SK-N-SH treated with all-trans-retinoic acid at 6 μM for 48 hours (cell line): ENCODE results near the gene ARHGAP10.
A peak's percentile ranks its signal among the peaks of the same experiment; 100 is the strongest.

Experiments
- ATAC-seq: fragments of 200-7000 bp; cut with Tn5 transposase; 3 replicates; pipeline ENCODE4 v1.9.1; 2020; ENCODE audit warnings: mild to moderate bottlenecking, moderate library complexity
- ARNTL ChIP-seq: fragments of 450-650 bp; formaldehyde crosslinking; IDR thresholded peaks from 2 replicates; pipeline ENCODE4 v1.5.0; 2020; ENCODE audit warnings: low read depth, mild to moderate bottlenecking, moderate library complexity, borderline replicate concordance
- CREB5 ChIP-seq: fragments of 250-450 bp; sonication (Bioruptor Pico); IDR thresholded peaks from 2 replicates; pipeline ENCODE4 v1.5.1; 2020; ENCODE audit warnings: low read depth, mild to moderate bottlenecking, moderate library complexity
- CSRNP3 ChIP-seq: fragments of 250-450 bp; sonication (Bioruptor Pico); IDR thresholded peaks from 2 replicates; pipeline ENCODE4 v1.5.1; 2021; ENCODE audit warnings: mild to moderate bottlenecking, moderate library complexity
- ESRRG ChIP-seq: fragments of 250-450 bp; sonication (Bioruptor Pico); IDR thresholded peaks from 2 replicates; pipeline ENCODE4 v1.6.1; 2021; ENCODE audit warnings: mild to moderate bottlenecking
- GLIS3 ChIP-seq: fragments of 250-450 bp; sonication (Bioruptor Pico); IDR thresholded peaks from 2 replicates; pipeline ENCODE4 v1.5.0; 2020; ENCODE audit warnings: mild to moderate bottlenecking, moderate library complexity
- ISL1 ChIP-seq: fragments of 250-450 bp; sonication (Bioruptor Pico); IDR thresholded peaks from 2 replicates; pipeline ENCODE4 v2.1.2; 2022; ENCODE audit warnings: mild to moderate bottlenecking, moderate library complexity
- OSR1 ChIP-seq: fragments of 250-450 bp; sonication (Bioruptor Pico); IDR thresholded peaks from 2 replicates; pipeline ENCODE4 v1.8.0; 2022; ENCODE audit warnings: moderate library complexity, mild to moderate bottlenecking, inconsistent platforms
- RARB ChIP-seq: fragments of 250-450 bp; sonication (Bioruptor Pico); IDR thresholded peaks from 2 replicates; pipeline ENCODE4 v1.8.0; 2021; ENCODE audit warnings: mild to moderate bottlenecking, moderate library complexity
- SNAI2 ChIP-seq: fragments of 250-450 bp; sonication (Bioruptor Pico); IDR thresholded peaks from 2 replicates; pipeline ENCODE4 v1.5.0; 2020; ENCODE audit warnings: mild to moderate bottlenecking, moderate library complexity
- TCF4 ChIP-seq: fragments of 250-450 bp; sonication (Bioruptor Pico); IDR thresholded peaks from 2 replicates; pipeline ENCODE4 v1.8.0; 2021; ENCODE audit warnings: mild to moderate bottlenecking, moderate library complexity, borderline replicate concordance
- TSHZ2 ChIP-seq: fragments of 250-450 bp; sonication (Bioruptor Pico); IDR thresholded peaks from 2 replicates; pipeline ENCODE4 v1.5.0; 2020; ENCODE audit warnings: mild to moderate bottlenecking, moderate library complexity
- ZC3H10 ChIP-seq: fragments of 250-450 bp; sonication (Bioruptor Pico); IDR thresholded peaks from 2 replicates; pipeline ENCODE4 v1.5.1; 2021; ENCODE audit warnings: mild to moderate bottlenecking, moderate library complexity
- ZFP3 ChIP-seq: fragments of 250-450 bp; sonication (Bioruptor Pico); IDR thresholded peaks from 2 replicates; pipeline ENCODE4 v1.5.0; 2020; ENCODE audit warnings: mild to moderate bottlenecking, moderate library complexity
- ZFP30 ChIP-seq: fragments of 450-650 bp; formaldehyde crosslinking; IDR thresholded peaks from 2 replicates; pipeline ENCODE4 v1.5.0; 2022; ENCODE audit warnings: mild to moderate bottlenecking, moderate library complexity
- ZNF565 ChIP-seq: fragments of 450-650 bp; formaldehyde crosslinking; conservative IDR thresholded peaks from 2 replicates; pipeline ENCODE4 v1.5.0; 2020; ENCODE audit warnings: low read depth, mild to moderate bottlenecking, moderate library complexity
- ZNF70 ChIP-seq: fragments of 450-650 bp; formaldehyde crosslinking; IDR thresholded peaks from 2 replicates; pipeline ENCODE4 v1.5.0; 2020; ENCODE audit warnings: mild to moderate bottlenecking, moderate library complexity
- ZNF8 ChIP-seq: fragments of 450-650 bp; formaldehyde crosslinking; IDR thresholded peaks from 2 replicates; pipeline ENCODE4 v1.5.0; 2020; ENCODE audit warnings: mild to moderate bottlenecking, moderate library complexity
- TF ChIP-seq, protein P1 (sequence below): fragments of 250-450 bp; sonication (Bioruptor Pico); IDR thresholded peaks from 2 replicates; pipeline ENCODE4 v1.8.0; 2020; ENCODE audit warnings: mild to moderate bottlenecking, moderate library complexity, borderline replicate concordance
- TF ChIP-seq, protein P2 (sequence below): fragments of 250-450 bp; sonication (Bioruptor Pico); IDR thresholded peaks from 2 replicates; pipeline ENCODE4 v1.8.0; 2021; ENCODE audit warnings: low read depth, mild to moderate bottlenecking, moderate library complexity, borderline replicate concordance

The ARHGAP10 gene

DNA sequence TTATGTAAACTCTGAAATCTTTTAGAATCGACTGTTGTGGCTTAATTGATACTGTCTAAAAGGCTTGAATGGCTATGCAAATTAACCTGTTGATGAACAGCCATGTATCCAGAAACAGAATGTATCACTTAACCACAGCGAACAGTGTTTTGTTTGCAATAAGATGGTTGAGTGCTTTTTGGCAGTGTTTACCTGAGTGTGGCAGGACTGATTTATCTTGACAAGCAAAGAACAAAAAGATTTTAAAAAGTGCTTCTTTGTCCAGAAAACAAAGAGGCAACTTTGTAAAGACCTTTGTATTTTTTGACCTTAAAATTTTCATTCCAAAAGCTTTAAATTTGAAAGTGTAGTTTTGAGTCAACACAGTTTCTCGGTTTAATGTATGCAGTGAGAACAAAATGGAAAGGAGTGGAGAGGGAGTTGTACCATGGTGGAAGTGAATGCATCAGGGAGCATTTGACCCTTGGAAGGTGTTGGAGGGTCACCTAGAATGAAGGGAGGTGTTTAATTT is 18.0 kb downstream of the ARHGAP10 start:
- no peak for ATAC-seq
- TF ChIP-seq ESRRG (CRISPR knock-in tag) (no peak), CSRNP3 (no peak), RARB (CRISPR knock-in tag) (no peak), ZNF70 (no peak), ZFP3 (no peak), OSR1 (CRISPR knock-in tag) (no peak), ZC3H10 (CRISPR knock-in tag) (no peak), CREB5 (CRISPR knock-in tag) (no peak)

DNA sequence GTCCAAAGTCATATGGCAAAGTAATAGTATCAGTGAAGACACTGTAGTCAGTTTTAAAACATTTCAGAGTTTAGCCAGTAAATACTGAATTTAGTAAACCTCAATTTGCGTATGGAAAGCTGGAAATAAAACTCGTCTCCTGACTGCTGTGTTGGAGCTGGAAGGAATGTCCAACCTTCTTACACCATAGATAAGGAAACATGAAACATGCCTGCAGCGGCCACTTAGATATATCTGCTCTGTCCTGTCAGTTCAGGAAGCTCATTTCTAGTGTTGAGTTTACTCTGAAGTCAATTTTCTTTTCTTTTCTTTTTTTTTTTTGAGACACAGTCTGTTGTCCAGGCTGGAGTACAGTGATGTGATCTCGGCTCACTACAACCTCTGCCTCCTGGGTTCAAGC is 21.2 kb downstream of the ARHGAP10 start:
- ATAC-seq: no peak
- no peak for TF ChIP-seq TCF4 (CRISPR knock-in tag)
- no peak for TF ChIP-seq ZC3H10 (CRISPR knock-in tag)
- TF ChIP-seq ZNF70: no peak

DNA sequence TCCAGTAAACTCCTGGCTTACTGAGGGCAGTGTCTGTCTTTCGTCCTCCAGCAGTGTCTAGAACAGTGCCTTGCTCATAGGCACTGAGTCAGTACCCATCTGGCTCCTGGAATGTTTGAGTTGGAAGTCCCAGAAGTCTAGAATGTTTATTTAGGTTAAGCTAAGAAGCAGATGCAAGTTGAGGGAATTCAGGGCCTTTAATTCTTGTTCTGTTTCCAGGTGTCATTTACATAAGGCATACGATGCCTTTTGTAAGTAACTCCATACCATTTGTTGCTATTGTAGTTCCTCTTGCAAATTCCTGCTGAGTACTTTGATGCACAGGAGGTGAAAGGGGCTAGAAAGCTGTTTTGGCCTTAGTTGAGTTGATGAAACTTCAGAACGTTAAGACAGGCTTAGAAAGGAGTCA is 22.2 kb downstream of the ARHGAP10 start:
- TF ChIP-seq ESRRG (CRISPR knock-in tag) (no peak), TSHZ2 (no peak), ARNTL (CRISPR knock-in tag) (no peak), CSRNP3 (no peak), ZFP30 (CRISPR knock-in tag) (no peak), SNAI2 (CRISPR knock-in tag) (no peak), CREB5 (CRISPR knock-in tag) (no peak), ZNF8 (CRISPR knock-in tag) (no peak), GLIS3 (no peak), TCF4 (CRISPR knock-in tag) (no peak), ZNF565 (no peak), ZFP3 (no peak), OSR1 (CRISPR knock-in tag) (no peak), ZNF70 (no peak), ISL1 (CRISPR knock-in tag) (no peak; the same call in 1 of the 2 replicates)
- TF ChIP-seq, protein P1, sequence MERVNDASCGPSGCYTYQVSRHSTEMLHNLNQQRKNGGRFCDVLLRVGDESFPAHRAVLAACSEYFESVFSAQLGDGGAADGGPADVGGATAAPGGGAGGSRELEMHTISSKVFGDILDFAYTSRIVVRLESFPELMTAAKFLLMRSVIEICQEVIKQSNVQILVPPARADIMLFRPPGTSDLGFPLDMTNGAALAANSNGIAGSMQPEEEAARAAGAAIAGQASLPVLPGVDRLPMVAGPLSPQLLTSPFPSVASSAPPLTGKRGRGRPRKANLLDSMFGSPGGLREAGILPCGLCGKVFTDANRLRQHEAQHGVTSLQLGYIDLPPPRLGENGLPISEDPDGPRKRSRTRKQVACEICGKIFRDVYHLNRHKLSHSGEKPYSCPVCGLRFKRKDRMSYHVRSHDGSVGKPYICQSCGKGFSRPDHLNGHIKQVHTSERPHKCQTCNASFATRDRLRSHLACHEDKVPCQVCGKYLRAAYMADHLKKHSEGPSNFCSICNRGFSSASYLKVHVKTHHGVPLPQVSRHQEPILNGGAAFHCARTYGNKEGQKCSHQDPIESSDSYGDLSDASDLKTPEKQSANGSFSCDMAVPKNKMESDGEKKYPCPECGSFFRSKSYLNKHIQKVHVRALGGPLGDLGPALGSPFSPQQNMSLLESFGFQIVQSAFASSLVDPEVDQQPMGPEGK (CRISPR knock-in tag): no peak
- TF ChIP-seq, protein P2, sequence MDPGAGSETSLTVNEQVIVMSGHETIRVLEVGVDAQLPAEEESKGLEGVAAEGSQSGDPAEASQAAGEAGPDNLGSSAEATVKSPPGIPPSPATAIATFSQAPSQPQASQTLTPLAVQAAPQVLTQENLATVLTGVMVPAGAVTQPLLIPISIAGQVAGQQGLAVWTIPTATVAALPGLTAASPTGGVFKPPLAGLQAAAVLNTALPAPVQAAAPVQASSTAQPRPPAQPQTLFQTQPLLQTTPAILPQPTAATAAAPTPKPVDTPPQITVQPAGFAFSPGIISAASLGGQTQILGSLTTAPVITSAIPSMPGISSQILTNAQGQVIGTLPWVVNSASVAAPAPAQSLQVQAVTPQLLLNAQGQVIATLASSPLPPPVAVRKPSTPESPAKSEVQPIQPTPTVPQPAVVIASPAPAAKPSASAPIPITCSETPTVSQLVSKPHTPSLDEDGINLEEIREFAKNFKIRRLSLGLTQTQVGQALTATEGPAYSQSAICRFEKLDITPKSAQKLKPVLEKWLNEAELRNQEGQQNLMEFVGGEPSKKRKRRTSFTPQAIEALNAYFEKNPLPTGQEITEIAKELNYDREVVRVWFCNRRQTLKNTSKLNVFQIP (CRISPR knock-in tag): no peak
- ATAC-seq: peak; percentile 84
